Activated B cell treated with CpG ODN at 0.5 μM for 24 hours (primary cell): ENCODE measurements around the gene PKP3. TPM values are rescaled to one million over a fixed set of nuclear protein-coding genes. Genes with fewer than 3 reads are reported as not detected.

Source experiments
- ATAC-seq: fragments of 200-7000 bp; cut with Tn5 transposase; one replicate; pipeline ENCODE4 v1.10.0; 2021; ENCODE audit warnings: low read depth, mild to moderate bottlenecking, moderate library complexity
- CTCF ChIA-PET: fragments of 350-600 bp; sonication (Branson Sonifier 250); formaldehyde crosslinking; loops from one replicate; lab custom pipeline; 2021; ENCODE audit warnings: antibody characterized with exemption; lab: Charles Lee
- POLR2A ChIA-PET: fragments of 350-600 bp; sonication (Branson Sonifier 250); formaldehyde crosslinking; loops from one replicate; lab custom pipeline; 2021; ENCODE audit warnings: antibody characterized with exemption; lab: Charles Lee
- DNase-seq: peaks from one replicate; pipeline ENCODE4 v3.0.0; 2022
- H3K27ac Mint-ChIP-seq: one replicate; pipeline ENCODE4 v1.8.0; 2020; ENCODE audit warnings: mixed read lengths
- H3K27me3 Mint-ChIP-seq: one replicate; pipeline ENCODE4 v1.8.0; 2021; ENCODE audit warnings: mixed read lengths
- H3K36me3 Mint-ChIP-seq: one replicate; pipeline ENCODE4 v1.8.0; 2021; ENCODE audit warnings: low read depth, mixed read lengths
- H3K4me1 Mint-ChIP-seq: one replicate; pipeline ENCODE4 v1.8.0; 2021; ENCODE audit warnings: mixed read lengths
- H3K4me3 Mint-ChIP-seq: one replicate; pipeline ENCODE4 v1.8.0; 2020; ENCODE audit warnings: mild to moderate bottlenecking, mixed read lengths
- H3K9me3 Mint-ChIP-seq: one replicate; pipeline ENCODE4 v1.8.0; 2020; ENCODE audit warnings: mixed read lengths
- CTCF ChIP-seq: fragments of 200-600 bp; IDR thresholded peaks from one replicate; pipeline ENCODE4 v1.8.0; 2022; ENCODE audit warnings: antibody characterized with exemption, mild to moderate bottlenecking
- intact Hi-C: fragments of 100-400 bp; cut with micrococcal nuclease; formaldehyde crosslinking; loops from one replicate; pipeline ENCODE4 v1.15.1; 2024
- total RNA-seq: library from RNA; stranded (reverse); gene quantifications from 2 replicates; pipeline ENCODE4 v1.2.3, GENCODE V29; 2022

PKP3 gene
- total RNA-seq, 1 donor from 2014 or later: 0.18 TPM

GRCh38 chr11:380095-380480 is 13.9 kb upstream of the PKP3 start:
- no peak for ATAC-seq
- H3K4me3 Mint-ChIP-seq: no peak overlapping the region
- CTCF ChIA-PET: no interaction called here

GRCh38 chr11:380491-380890 is 13.5 kb upstream of the PKP3 start:
- ATAC-seq (no peak), DNase-seq (no peak)
- POLR2A ChIA-PET: no interaction called here
- no peak overlapping the region for H3K27ac Mint-ChIP-seq
- no peaks in the 10 kb centered on the region for H3K9me3 Mint-ChIP-seq
- TF ChIP-seq CTCF: no peak
- no peaks in the 10 kb centered on the region for H3K36me3 Mint-ChIP-seq
- CTCF ChIA-PET: no interaction called here
- H3K4me1 Mint-ChIP-seq: no peaks in the 10 kb centered on the region
- peaks cover 18% of the 10 kb centered on the region for H3K27me3 Mint-ChIP-seq
- intact Hi-C loops: no loop called here
- H3K4me3 Mint-ChIP-seq: no peak overlapping the region

More at GRCh38 chr11:380095-380480, 13.9 kb upstream of the PKP3 start:
- DNase-seq: no peak
- H3K27ac Mint-ChIP-seq: no peak overlapping the region
- POLR2A ChIA-PET: no interaction called here
- no peaks in the 10 kb centered on the region for H3K4me1 Mint-ChIP-seq
- H3K36me3 Mint-ChIP-seq: no peaks in the 10 kb centered on the region
- H3K27me3 Mint-ChIP-seq: peaks cover 18% of the 10 kb centered on the region
- H3K9me3 Mint-ChIP-seq: no peaks in the 10 kb centered on the region
- no peak for TF ChIP-seq CTCF
- intact Hi-C loops: no loop called here

- H3K4me1 Mint-ChIP-seq: no peaks in the 10 kb centered on the region
- intact Hi-C loops: no loop called here
- CTCF ChIA-PET: no interaction called here
- peaks cover 18% of the 10 kb centered on the region for H3K27me3 Mint-ChIP-seq
- no peak overlapping the region for H3K27ac Mint-ChIP-seq
- POLR2A ChIA-PET: no interaction called here
- no peaks in the 10 kb centered on the region for H3K9me3 Mint-ChIP-seq
- TF ChIP-seq CTCF: no peak
- DNase-seq (no peak), ATAC-seq (no peak)
- no peak overlapping the region for H3K4me3 Mint-ChIP-seq
- no peaks in the 10 kb centered on the region for H3K36me3 Mint-ChIP-seq
Observed at GRCh38 chr11:380996-381395, 13.0 kb upstream of the PKP3 start.

- no peaks in the 10 kb centered on the region for H3K36me3 Mint-ChIP-seq
- TF ChIP-seq CTCF: no peak
- no peaks in the 10 kb centered on the region for H3K4me1 Mint-ChIP-seq
- ChIA-PET CTCF (no interaction called here), POLR2A (interaction anchor here (0.6 kb wide), 1 partner anchor 204 kb away, joined by 3 read pairs; no protein-coding TSS in a partner anchor)
- H3K27ac Mint-ChIP-seq: no peak overlapping the region
- H3K27me3 Mint-ChIP-seq: peaks cover 18% of the 10 kb centered on the region
- ATAC-seq: no peak
- no peak overlapping the region for H3K4me3 Mint-ChIP-seq
- peaks cover under 1% of the 10 kb centered on the region for H3K9me3 Mint-ChIP-seq
- intact Hi-C loops: no loop called here
- no peak for DNase-seq
Observed at GRCh38 chr11:381501-382072, 12.4 kb upstream of the PKP3 start.

- peaks cover 1% of the 10 kb centered on the region for H3K4me1 Mint-ChIP-seq
- peaks cover 18% of the 10 kb centered on the region for H3K27me3 Mint-ChIP-seq
- POLR2A ChIA-PET: interaction anchor here (0.6 kb wide), 1 partner anchor 204 kb away, joined by 3 read pairs; no protein-coding TSS in a partner anchor
- TF ChIP-seq CTCF: no peak
- DNase-seq (no peak), ATAC-seq (no peak)
- no peak overlapping the region for H3K4me3 Mint-ChIP-seq
- peaks cover 4% of the 10 kb centered on the region for H3K9me3 Mint-ChIP-seq
- H3K36me3 Mint-ChIP-seq: no peaks in the 10 kb centered on the region
- CTCF ChIA-PET: no interaction called here
- intact Hi-C loops: no loop called here
- no peak overlapping the region for H3K27ac Mint-ChIP-seq
Observed at GRCh38 chr11:382081-382629, 11.9 kb upstream of the PKP3 start.
